ENCODE results near the gene ZBTB16.

Gene ZBTB16

GRCh38 chr11:114195151-114195550 lies 135.6 kb downstream of the ZBTB16 start:
- Histone ChIP-seq H3K4me1 (peaks cover 43% of the 10 kb centered on the region), H3K9ac (no peak overlapping the region), H3K4me3 (ENCODE audit: low read depth, low read length) (no peak overlapping the region), H3K36me3 (ENCODE audit: control insufficient read depth, insufficient read depth, low read length) (no peaks in the 10 kb centered on the region), H2AFZ (no peak overlapping the region), H3K79me2 (peaks cover 8% of the 10 kb centered on the region), H3K4me2 (ENCODE audit: low read length) (no peak overlapping the region), H3K9me3 (ENCODE audit: control insufficient read depth, low read length) (no peaks in the 10 kb centered on the region), H3K27me3 (ENCODE audit: control insufficient read depth, insufficient read depth, low read length) (no peaks in the 10 kb centered on the region), H3K27ac (peak overlapping the region; percentile 91)
- no peak for TF ChIP-seq CTCF (IDR thresholded peaks at IDR 0.05)

GRCh38 chr11:114195981-114196731 lies 136.6 kb downstream of the ZBTB16 start:
- Histone ChIP-seq H3K79me2 (peaks cover 13% of the 10 kb centered on the region), H3K27me3 (ENCODE audit: control insufficient read depth, insufficient read depth, low read length) (no peaks in the 10 kb centered on the region), H3K4me3 (ENCODE audit: low read depth, low read length) (no peak overlapping the region), H3K9ac (no peak overlapping the region), H3K36me3 (ENCODE audit: control insufficient read depth, insufficient read depth, low read length) (no peaks in the 10 kb centered on the region), H3K27ac (peak overlapping the region; percentile 62), H3K9me3 (ENCODE audit: control insufficient read depth, low read length) (no peaks in the 10 kb centered on the region), H3K4me1 (peaks cover 43% of the 10 kb centered on the region), H2AFZ (no peak overlapping the region), H3K4me2 (ENCODE audit: low read length) (no peak overlapping the region)
- TF ChIP-seq CTCF (IDR thresholded peaks at IDR 0.05): no peak

- Histone ChIP-seq H3K79me2 (peaks cover 10% of the 10 kb centered on the region), H3K9ac (no peak overlapping the region), H3K36me3 (ENCODE audit: control insufficient read depth, insufficient read depth, low read length) (no peaks in the 10 kb centered on the region), H3K4me1 (peaks cover 43% of the 10 kb centered on the region), H3K4me2 (ENCODE audit: low read length) (no peak overlapping the region), H3K27ac (peak overlapping the region; percentile 62), H3K9me3 (ENCODE audit: control insufficient read depth, low read length) (no peaks in the 10 kb centered on the region), H2AFZ (no peak overlapping the region), H3K4me3 (ENCODE audit: low read depth, low read length) (no peak overlapping the region), H3K27me3 (ENCODE audit: control insufficient read depth, insufficient read depth, low read length) (no peaks in the 10 kb centered on the region)
- no peak for TF ChIP-seq CTCF (IDR thresholded peaks at IDR 0.05)
Measured at GRCh38 chr11:114196997-114197703, 137.6 kb downstream of the ZBTB16 start.

- peaks cover 11% of the 10 kb centered on the region for H3K79me2 ChIP-seq
- H3K27me3 ChIP-seq (ENCODE audit: control insufficient read depth, insufficient read depth, low read length): no peaks in the 10 kb centered on the region
- H3K4me2 ChIP-seq (ENCODE audit: low read length): no peak overlapping the region
- peaks cover 41% of the 10 kb centered on the region for H3K4me1 ChIP-seq
- H3K9ac ChIP-seq: no peak overlapping the region
- H2AFZ ChIP-seq: no peak overlapping the region
- no peak for TF ChIP-seq CTCF (IDR thresholded peaks at IDR 0.05)
- no peaks in the 10 kb centered on the region for H3K36me3 ChIP-seq (ENCODE audit: control insufficient read depth, insufficient read depth, low read length)
- H3K4me3 ChIP-seq (ENCODE audit: low read depth, low read length): no peak overlapping the region
- no peaks in the 10 kb centered on the region for H3K9me3 ChIP-seq (ENCODE audit: control insufficient read depth, low read length)
- H3K27ac ChIP-seq: peak overlapping the region; percentile 62
Measured at GRCh38 chr11:114197799-114198500, 138.4 kb downstream of the ZBTB16 start.

All from parathyroid adenoma (tissue), 2 donors.